Measurements from ENCODE around the gene AGXT2. TPM values are rescaled to one million over a fixed set of nuclear protein-coding genes. Genes with fewer than 3 reads are reported as not detected.

The AGXT2 gene
- total RNA-seq, 2 donors from 2014 or later, result not detected

- Mint-ChIP-seq H3K27me3 (peaks cover 4 to 7% of the 10 kb centered on the region in 2 donors), H3K36me3 (no peaks in the 10 kb centered on the region), H3K9me3 (no peaks in the 10 kb centered on the region), H3K4me1 (ENCODE audit: low read depth in 2 of 2) (no peaks in the 10 kb centered on the region), H3K27ac (no peak overlapping the region), H3K4me3 (no peak overlapping the region)
- DNase-seq (ENCODE audit: low spot score) (no peak), ATAC-seq (no peak)
Measured at GRCh38 chr5:35067985-35068384, 20.2 kb upstream of the AGXT2 start.

- H3K36me3 Mint-ChIP-seq, result no peaks in the 10 kb centered on the region
- H3K4me1 Mint-ChIP-seq (ENCODE audit: low read depth in 2 of 2), result no peaks in the 10 kb centered on the region
- H3K9me3 Mint-ChIP-seq, result no peaks in the 10 kb centered on the region
- H3K27ac Mint-ChIP-seq, result no peak overlapping the region
- no peak for ATAC-seq
- no peak overlapping the region for H3K4me3 Mint-ChIP-seq
- peaks cover 4 to 7% of the 10 kb centered on the region in 2 donors for H3K27me3 Mint-ChIP-seq
- no peak for DNase-seq (ENCODE audit: low spot score)
Measured at GRCh38 chr5:35066260-35066795, 18.6 kb upstream of the AGXT2 start.

- no peak overlapping the region for H3K4me3 Mint-ChIP-seq
- ATAC-seq (no peak), DNase-seq (ENCODE audit: low spot score) (no peak)
- peaks cover 4 to 7% of the 10 kb centered on the region in 2 donors for H3K27me3 Mint-ChIP-seq
- H3K36me3 Mint-ChIP-seq, result no peaks in the 10 kb centered on the region
- H3K4me1 Mint-ChIP-seq (ENCODE audit: low read depth in 2 of 2), result no peaks in the 10 kb centered on the region
- H3K9me3 Mint-ChIP-seq, result no peaks in the 10 kb centered on the region
- no peak overlapping the region for H3K27ac Mint-ChIP-seq
Measured at GRCh38 chr5:35063414-35063813, 15.7 kb upstream of the AGXT2 start.

GRCh38 chr5:35061211-35061770 lies 13.5 kb upstream of the AGXT2 start:
- ATAC-seq (no peak), DNase-seq (ENCODE audit: low spot score) (no peak)
- no peaks in the 10 kb centered on the region for H3K4me1 Mint-ChIP-seq (ENCODE audit: low read depth in 2 of 2)
- no peak overlapping the region for H3K27ac Mint-ChIP-seq
- no peak overlapping the region for H3K4me3 Mint-ChIP-seq
- peaks cover 4 to 7% of the 10 kb centered on the region in 2 donors for H3K27me3 Mint-ChIP-seq
- no peaks in the 10 kb centered on the region for H3K9me3 Mint-ChIP-seq
- H3K36me3 Mint-ChIP-seq, result no peaks in the 10 kb centered on the region

- ATAC-seq (no peak), DNase-seq (ENCODE audit: low spot score) (no peak)
- Mint-ChIP-seq H3K9me3 (no peaks in the 10 kb centered on the region), H3K27me3 (peaks cover 3 to 14% of the 10 kb centered on the region in 2 donors), H3K4me1 (ENCODE audit: low read depth in 2 of 2) (no peaks in the 10 kb centered on the region), H3K27ac (no peak overlapping the region), H3K36me3 (no peaks in the 10 kb centered on the region), H3K4me3 (no peak overlapping the region)
Measured at GRCh38 chr5:35060236-35060635, 12.5 kb upstream of the AGXT2 start.

GRCh38 chr5:35059251-35059650 lies 11.5 kb upstream of the AGXT2 start:
- no peaks in the 10 kb centered on the region for H3K9me3 Mint-ChIP-seq
- no peak overlapping the region for H3K27ac Mint-ChIP-seq
- no peak overlapping the region for H3K4me3 Mint-ChIP-seq
- ATAC-seq (no peak), DNase-seq (ENCODE audit: low spot score) (no peak)
- H3K36me3 Mint-ChIP-seq, result no peaks in the 10 kb centered on the region
- H3K4me1 Mint-ChIP-seq (ENCODE audit: low read depth in 2 of 2), result no peaks in the 10 kb centered on the region
- peaks cover 3 to 15% of the 10 kb centered on the region in 2 donors for H3K27me3 Mint-ChIP-seq

- Mint-ChIP-seq H3K36me3 (no peaks in the 10 kb centered on the region), H3K4me1 (ENCODE audit: low read depth in 2 of 2) (no peaks in the 10 kb centered on the region), H3K27me3 (peaks cover 3 to 24% of the 10 kb centered on the region in 2 donors)
Measured at GRCh38 chr5:35058374-35058788, 10.6 kb upstream of the AGXT2 start.

GRCh38 chr5:35056686-35057085 lies 8.9 kb upstream of the AGXT2 start:
- Mint-ChIP-seq H3K36me3 (no peaks in the 10 kb centered on the region), H3K27me3 (peaks cover 6 to 24% of the 10 kb centered on the region in 2 donors), H3K27ac (no peak overlapping the region), H3K4me1 (ENCODE audit: low read depth in 2 of 2) (no peaks in the 10 kb centered on the region), H3K4me3 (no peak overlapping the region), H3K9me3 (no peaks in the 10 kb centered on the region)
- no peak for ATAC-seq
- DNase-seq (ENCODE audit: low spot score), result no peak

More at GRCh38 chr5:35058374-35058788, 10.6 kb upstream of the AGXT2 start:
- DNase-seq (ENCODE audit: low spot score) (no peak), ATAC-seq (no peak)
- Mint-ChIP-seq H3K27ac (no peak overlapping the region), H3K4me3 (no peak overlapping the region), H3K9me3 (no peaks in the 10 kb centered on the region)

- Mint-ChIP-seq H3K4me3 (no peak overlapping the region), H3K36me3 (no peaks in the 10 kb centered on the region), H3K4me1 (ENCODE audit: low read depth in 2 of 2) (no peaks in the 10 kb centered on the region), H3K27ac (no peak overlapping the region), H3K9me3 (no peaks in the 10 kb centered on the region), H3K27me3 (peaks cover 10 to 32% of the 10 kb centered on the region in 2 donors)
- no peak for DNase-seq (ENCODE audit: low spot score)
- no peak for ATAC-seq
Measured at GRCh38 chr5:35052838-35053237, 5.1 kb upstream of the AGXT2 start.

- peaks cover 13 to 29% of the 10 kb centered on the region in 2 donors for H3K27me3 Mint-ChIP-seq
- no peak overlapping the region for H3K27ac Mint-ChIP-seq
- no peak for ATAC-seq
- no peaks in the 10 kb centered on the region for H3K4me1 Mint-ChIP-seq (ENCODE audit: low read depth in 2 of 2)
- DNase-seq (ENCODE audit: low spot score), result no peak
- no peak overlapping the region for H3K4me3 Mint-ChIP-seq
- H3K9me3 Mint-ChIP-seq, result no peaks in the 10 kb centered on the region
- H3K36me3 Mint-ChIP-seq, result no peaks in the 10 kb centered on the region
Measured at GRCh38 chr5:35050541-35051126, 2.9 kb upstream of the AGXT2 start.

GRCh38 chr5:35048910-35049309 lies 1.2 kb upstream of the AGXT2 start:
- no peak overlapping the region for H3K27ac Mint-ChIP-seq
- no peaks in the 10 kb centered on the region for H3K36me3 Mint-ChIP-seq
- H3K9me3 Mint-ChIP-seq, result no peaks in the 10 kb centered on the region
- DNase-seq (ENCODE audit: low spot score) (no peak), ATAC-seq (no peak)
- H3K4me3 Mint-ChIP-seq, result no peak overlapping the region
- no peaks in the 10 kb centered on the region for H3K4me1 Mint-ChIP-seq (ENCODE audit: low read depth in 2 of 2)
- H3K27me3 Mint-ChIP-seq, result peaks cover 13 to 17% of the 10 kb centered on the region in 2 donors

GRCh38 chr5:35046774-35047173 lies 975 bp downstream of the AGXT2 start:
- no peaks in the 10 kb centered on the region for H3K4me1 Mint-ChIP-seq (ENCODE audit: low read depth in 2 of 2)
- peaks cover 12 to 19% of the 10 kb centered on the region in 2 donors for H3K27me3 Mint-ChIP-seq
- no peak for ATAC-seq
- DNase-seq (ENCODE audit: low spot score), result no peak
- no peak overlapping the region for H3K4me3 Mint-ChIP-seq
- no peak overlapping the region for H3K27ac Mint-ChIP-seq
- H3K9me3 Mint-ChIP-seq, result no peaks in the 10 kb centered on the region
- no peaks in the 10 kb centered on the region for H3K36me3 Mint-ChIP-seq

- Mint-ChIP-seq H3K27me3 (peaks cover 10 to 21% of the 10 kb centered on the region in 2 donors), H3K4me3 (no peak overlapping the region), H3K27ac (no peak overlapping the region), H3K4me1 (ENCODE audit: low read depth in 2 of 2) (no peaks in the 10 kb centered on the region), H3K9me3 (no peaks in the 10 kb centered on the region), H3K36me3 (no peaks in the 10 kb centered on the region)
- DNase-seq (ENCODE audit: low spot score) (no peak), ATAC-seq (no peak)
Measured at GRCh38 chr5:35045280-35045679, 2.5 kb downstream of the AGXT2 start.

- Mint-ChIP-seq H3K4me1 (ENCODE audit: low read depth in 2 of 2) (no peaks in the 10 kb centered on the region), H3K27me3 (peaks cover 10 to 27% of the 10 kb centered on the region in 2 donors), H3K9me3 (no peaks in the 10 kb centered on the region), H3K27ac (no peak overlapping the region), H3K4me3 (no peak overlapping the region), H3K36me3 (no peaks in the 10 kb centered on the region)
- ATAC-seq, result no peak
- no peak for DNase-seq (ENCODE audit: low spot score)
Measured at GRCh38 chr5:35044649-35045048, 3.1 kb downstream of the AGXT2 start.

Data from natural killer cell treated with Interleukin-12 subunit alpha and Interleukin-12 subunit beta and Interleukin-15 and Interleukin-18, amount 100 ng/mL, for 72 hours (primary cell).